ENCODE measurements around the gene ZNF274.
"Not testable (repeated sequence)": the region's sequence is repeated elsewhere in the genome, so short reads cannot be mapped to it uniquely, and the experiment has no call there.

ZNF274 gene

GRCh38 chr19:58182989-58183816, at the start of gene ZNF274:
TSS of gene ZNF274 (plus strand) at chr19:58183061. CDS start at chr19:58183966, 905 bp downstream.
- peak; percentile 92 for DNase-seq (ENCODE audit: extremely low spot score, insufficient read length, low read depth)
- FAIRE-seq: peak; percentile 82

- no peak for FAIRE-seq
- DNase-seq (ENCODE audit: extremely low spot score, insufficient read length, low read depth): no peak
Measured at GRCh38 chr19:58134244-58134643, 48.6 kb upstream of the ZNF274 start.

- no peak for FAIRE-seq
- DNase-seq (ENCODE audit: extremely low spot score, insufficient read length, low read depth): no peak
Measured at GRCh38 chr19:58145849-58146248, 37.0 kb upstream of the ZNF274 start.

- DNase-seq (ENCODE audit: extremely low spot score, insufficient read length, low read depth); FAIRE-seq: not testable (repeated sequence)
Measured at GRCh38 chr19:58147475-58147874, 35.4 kb upstream of the ZNF274 start.

- peak; percentile 84 for FAIRE-seq
- peak; percentile 77 for DNase-seq (ENCODE audit: extremely low spot score, insufficient read length, low read depth)
Measured at GRCh38 chr19:58150328-58150921, 32.4 kb upstream of the ZNF274 start, which contains the start of gene ZNF329. TSS of gene ZNF329 (minus strand) at chr19:58150789. CDS start at chr19:58129503, 21,286 bp downstream.

GRCh38 chr19:58153386-58153785, 29.5 kb upstream of the ZNF274 start:
- DNase-seq (ENCODE audit: extremely low spot score, insufficient read length, low read depth) (no peak), FAIRE-seq (no peak)

GRCh38 chr19:58154287-58154678, 28.6 kb upstream of the ZNF274 start:
- DNase-seq (ENCODE audit: extremely low spot score, insufficient read length, low read depth) (no peak), FAIRE-seq (no peak)

GRCh38 chr19:58154679-58155648, 27.9 kb upstream of the ZNF274 start:
- FAIRE-seq (peak; percentile 36), DNase-seq (ENCODE audit: extremely low spot score, insufficient read length, low read depth) (peak; percentile 58)

- no peak for FAIRE-seq
- DNase-seq (ENCODE audit: extremely low spot score, insufficient read length, low read depth): no peak
Measured at GRCh38 chr19:58157045-58157728, 25.7 kb upstream of the ZNF274 start.

- no peak for FAIRE-seq
- no peak for DNase-seq (ENCODE audit: extremely low spot score, insufficient read length, low read depth)
Measured at GRCh38 chr19:58166268-58166667, 16.6 kb upstream of the ZNF274 start.

- no peak for DNase-seq (ENCODE audit: extremely low spot score, insufficient read length, low read depth)
- no peak for FAIRE-seq
Measured at GRCh38 chr19:58166708-58167280, 16.1 kb upstream of the ZNF274 start.

- no peak for DNase-seq (ENCODE audit: extremely low spot score, insufficient read length, low read depth)
- FAIRE-seq: no peak
Measured at GRCh38 chr19:58170860-58171259, 12.0 kb upstream of the ZNF274 start.

- no peak for FAIRE-seq
- DNase-seq (ENCODE audit: extremely low spot score, insufficient read length, low read depth): no peak
Measured at GRCh38 chr19:58181902-58182576, 822 bp upstream of the ZNF274 start.

- FAIRE-seq (peak; percentile 5), DNase-seq (ENCODE audit: extremely low spot score, insufficient read length, low read depth) (peak; percentile 82)
Measured at GRCh38 chr19:58182577-58182988, 278 bp upstream of the ZNF274 start.

- FAIRE-seq (no peak), DNase-seq (ENCODE audit: extremely low spot score, insufficient read length, low read depth) (no peak)
Measured at GRCh38 chr19:58183817-58184215, 955 bp downstream of the ZNF274 start.

GRCh38 chr19:58196901-58197616, 14.2 kb downstream of the ZNF274 start:
- no peak for FAIRE-seq
- no peak for DNase-seq (ENCODE audit: extremely low spot score, insufficient read length, low read depth)

GRCh38 chr19:58203814-58204475, 21.1 kb downstream of the ZNF274 start:
- DNase-seq (ENCODE audit: extremely low spot score, insufficient read length, low read depth): no peak
- FAIRE-seq: no peak

- FAIRE-seq (no peak), DNase-seq (ENCODE audit: extremely low spot score, insufficient read length, low read depth) (no peak)
Measured at GRCh38 chr19:58204566-58204965, 21.7 kb downstream of the ZNF274 start.
